GM23338 (cell line): ENCODE measurements around the gene TCAF1. TPM values are rescaled to one million over a fixed set of nuclear protein-coding genes. Genes with fewer than 3 reads are reported as not detected.

Experiments used
- ATAC-seq: fragments of 200-7000 bp; cut with Tn5 transposase; 3 replicates; pipeline ENCODE4 v1.9.1; 2020
- DNase-seq: peaks from one replicate; pipeline ENCODE4 v3.0.0-alpha.2; 2015; ENCODE audit warnings: low spot score
- H2AFZ ChIP-seq: fragments of 200-600 bp; sonication (generic); 2 replicates; pipeline ENCODE4 v1.8.0; 2016; ENCODE audit warnings: antibody characterized with exemption, mild to moderate bottlenecking, moderate library complexity
- H3F3A ChIP-seq: fragments of 200-600 bp; sonication (generic); replicated peaks from 2 replicates; pipeline ENCODE4 v1.8.0; 2017; ENCODE audit warnings: antibody characterized with exemption, mixed run types, low read depth
- H3K27ac ChIP-seq: fragments of 200-600 bp; sonication (generic); 2 replicates; pipeline ENCODE4 v1.6.1; 2016; ENCODE audit warnings: low read depth
- H3K27me3 ChIP-seq: fragments of 200-600 bp; sonication (generic); 2 replicates; pipeline ENCODE4 v1.8.0; 2016; ENCODE audit warnings: mild to moderate bottlenecking, mixed run types, moderate library complexity; ENCODE audit not compliant: insufficient read depth
- H3K36me3 ChIP-seq: fragments of 200-600 bp; sonication (generic); 2 replicates; pipeline ENCODE4 v1.8.0; 2016; ENCODE audit warnings: mild to moderate bottlenecking; ENCODE audit not compliant: insufficient read depth
- H3K4me1 ChIP-seq: fragments of 200-600 bp; sonication (generic); 2 replicates; pipeline ENCODE4 v1.8.0; 2016; ENCODE audit warnings: mild to moderate bottlenecking, moderate library complexity; ENCODE audit not compliant: insufficient read depth
- H3K4me2 ChIP-seq: fragments of 200-600 bp; sonication (generic); 2 replicates; pipeline ENCODE4 v1.7.1; 2017; ENCODE audit warnings: mixed run types
- H3K4me3 ChIP-seq: fragments of 200-600 bp; sonication (generic); 2 replicates; pipeline ENCODE4 v1.6.1; 2016; ENCODE audit warnings: mixed run types
- H3K79me2 ChIP-seq: fragments of 200-600 bp; sonication (generic); replicated peaks from 2 replicates; pipeline ENCODE4 v1.8.0; 2017; ENCODE audit warnings: mild to moderate bottlenecking; ENCODE audit not compliant: insufficient read depth
- H3K9me2 ChIP-seq: fragments of 200-600 bp; sonication (generic); 2 replicates; pipeline ENCODE4 v1.8.0; 2017; ENCODE audit not compliant: insufficient read depth
- H4K20me1 ChIP-seq: fragments of 200-600 bp; sonication (generic); replicated peaks from 2 replicates; pipeline ENCODE4 v1.8.0; 2017; ENCODE audit warnings: mild to moderate bottlenecking; ENCODE audit not compliant: insufficient read depth
- H3K27ac Mint-ChIP-seq: 2 replicates; pipeline ENCODE4 v1.8.0; 2020; ENCODE audit warnings: inconsistent platforms, mild to moderate bottlenecking, moderate library complexity, mixed read lengths
- H3K27me3 Mint-ChIP-seq: 3 replicates; pipeline ENCODE4 v1.8.0; 2022; ENCODE audit warnings: low read depth, mild to moderate bottlenecking, moderate library complexity, mixed read lengths, inconsistent platforms; ENCODE audit not compliant: insufficient read depth, poor library complexity
- H3K36me3 Mint-ChIP-seq: 3 replicates; pipeline ENCODE4 v1.8.0; 2021; ENCODE audit warnings: low read depth, mild to moderate bottlenecking, inconsistent platforms, moderate library complexity, mixed read lengths
- H3K4me1 Mint-ChIP-seq: 3 replicates; pipeline ENCODE4 v1.8.0; 2020; ENCODE audit warnings: mild to moderate bottlenecking, inconsistent platforms, mixed read lengths
- H3K4me3 Mint-ChIP-seq: 3 replicates; pipeline ENCODE4 v1.8.0; 2021; ENCODE audit warnings: moderate library complexity, mild to moderate bottlenecking, inconsistent platforms, mixed read lengths
- H3K9me3 Mint-ChIP-seq: 3 replicates; pipeline ENCODE4 v1.8.0; 2020; ENCODE audit warnings: moderate library complexity, mild to moderate bottlenecking, inconsistent platforms, mixed read lengths
- CREB1 ChIP-seq: fragments of 250-450 bp; sonication (Bioruptor Pico); IDR thresholded peaks from 2 replicates; pipeline ENCODE4 v1.5.0; 2020; ENCODE audit warnings: low read depth, mild to moderate bottlenecking, moderate library complexity
- ETS1 ChIP-seq: IDR thresholded peaks from 2 replicates; pipeline ENCODE4 v1.6.1; 2016; ENCODE audit warnings: antibody characterized with exemption
- EZH2 ChIP-seq: fragments of 200-600 bp; sonication (generic); IDR thresholded peaks from one replicate; pipeline ENCODE4 v1.8.0; 2017; ENCODE audit warnings: antibody characterized with exemption, mild to moderate bottlenecking, low read depth; ENCODE audit not compliant: unreplicated experiment
- EZH2phosphoT487 ChIP-seq: fragments of 200-600 bp; sonication (generic); IDR thresholded peaks from one replicate; pipeline ENCODE4 v1.8.1; 2018; ENCODE audit warnings: antibody characterized with exemption; ENCODE audit not compliant: unreplicated experiment
- JUNB ChIP-seq: IDR thresholded peaks from one replicate; pipeline ENCODE4 v1.6.1; 2016; ENCODE audit warnings: antibody characterized with exemption; ENCODE audit not compliant: unreplicated experiment
- NANOG ChIP-seq: IDR thresholded peaks from 2 replicates; pipeline ENCODE4 v1.6.1; 2016; ENCODE audit warnings: antibody characterized with exemption, borderline replicate concordance
- POLR2AphosphoS5 ChIP-seq: IDR thresholded peaks from 2 replicates; pipeline ENCODE4 v1.6.1; 2016; ENCODE audit warnings: antibody characterized with exemption, low read depth
- STAT1 ChIP-seq: IDR thresholded peaks from one replicate; pipeline ENCODE4 v1.6.1; 2016; ENCODE audit warnings: antibody characterized with exemption; ENCODE audit not compliant: unreplicated experiment
- ZNF114 ChIP-seq: fragments of 250-450 bp; sonication (Bioruptor Pico); IDR thresholded peaks from 2 replicates; pipeline ENCODE4 v1.5.0; 2020; ENCODE audit warnings: mild to moderate bottlenecking, moderate library complexity
- ZNF331 ChIP-seq: fragments of 250-450 bp; sonication (Bioruptor Pico); IDR thresholded peaks from 2 replicates; pipeline ENCODE4 v1.5.0; 2020; ENCODE audit warnings: low read depth, mild to moderate bottlenecking, moderate library complexity
- ZNF462 ChIP-seq: fragments of 250-450 bp; sonication (Bioruptor Pico); IDR thresholded peaks from 2 replicates; pipeline ENCODE4 v1.5.0; 2020; ENCODE audit warnings: mild to moderate bottlenecking, moderate library complexity
- polyA plus RNA-seq: library from polyadenylated mRNA; unstranded; fragments of >200 nt; fragmentation: Nextera tagmentation; extraction: Ambion mirVana; gene quantifications from 2 replicates; pipeline ENCODE4 v1.2.1, GENCODE V29; 2016
- total RNA-seq: library from RNA; depleted of rRNA; stranded (reverse); fragments of >200 nt; shearing (Covaris generic); gene quantifications from 2 replicates; pipeline ENCODE4 v1.2.3, GENCODE V29; 2014
- TF ChIP-seq, protein P1 (sequence below), 2 experiments: fragments of 200-600 bp in 1 of 2; sonication (generic) in 1 of 2; conservative IDR thresholded peaks; 2 replicates each; pipeline versions ENCODE4 v1.5.1 to v1.6.1; 2016 to 2017; ENCODE audit warnings: antibody characterized with exemption in 2 of 2, low read depth in 2 of 2, mild to moderate bottlenecking in 2 of 2, moderate library complexity in 1 of 2
- TF ChIP-seq, protein P2 (sequence below): IDR thresholded peaks from one replicate; pipeline ENCODE4 v1.6.1; 2018; ENCODE audit warnings: antibody characterized with exemption; ENCODE audit not compliant: unreplicated experiment

The TCAF1 gene
- total and polyA plus RNA-seq, 2 experiments from 2014 or later = 15.5 to 31.3 TPM

- H3K4me3 Mint-ChIP-seq = no peak overlapping the region
- H3K36me3 Mint-ChIP-seq = peaks cover 18% of the 10 kb centered on the region
- Histone ChIP-seq H2AFZ (no peak overlapping the region), H3K36me3 (no peaks in the 10 kb centered on the region), H4K20me1 (peaks cover 10% of the 10 kb centered on the region; the same call in 1 of the 2 replicates), H3K27ac (no peak overlapping the region), H3F3A (no peaks in the 10 kb centered on the region), H3K79me2 (peaks cover 45% of the 10 kb centered on the region), H3K4me3 (no peak overlapping the region), H3K27me3 (peaks cover 18% of the 10 kb centered on the region), H3K9me2 (no peaks in the 10 kb centered on the region), H3K4me2 (no peak overlapping the region), H3K4me1 (peaks cover 22% of the 10 kb centered on the region)
- peaks cover 11% of the 10 kb centered on the region for H3K27me3 Mint-ChIP-seq
- H3K27ac Mint-ChIP-seq = no peak overlapping the region
- TF ChIP-seq JUNB (no peak), NANOG (no peak), ETS1 (no peak), POLR2AphosphoS5 (no peak), ZNF331 (CRISPR knock-in tag) (no peak), CREB1 (no peak), EZH2 (no peak), STAT1 (no peak), ZNF462 (CRISPR knock-in tag) (no peak), ZNF114 (no peak), EZH2phosphoT487 (no peak)
- TF ChIP-seq, protein P1, sequence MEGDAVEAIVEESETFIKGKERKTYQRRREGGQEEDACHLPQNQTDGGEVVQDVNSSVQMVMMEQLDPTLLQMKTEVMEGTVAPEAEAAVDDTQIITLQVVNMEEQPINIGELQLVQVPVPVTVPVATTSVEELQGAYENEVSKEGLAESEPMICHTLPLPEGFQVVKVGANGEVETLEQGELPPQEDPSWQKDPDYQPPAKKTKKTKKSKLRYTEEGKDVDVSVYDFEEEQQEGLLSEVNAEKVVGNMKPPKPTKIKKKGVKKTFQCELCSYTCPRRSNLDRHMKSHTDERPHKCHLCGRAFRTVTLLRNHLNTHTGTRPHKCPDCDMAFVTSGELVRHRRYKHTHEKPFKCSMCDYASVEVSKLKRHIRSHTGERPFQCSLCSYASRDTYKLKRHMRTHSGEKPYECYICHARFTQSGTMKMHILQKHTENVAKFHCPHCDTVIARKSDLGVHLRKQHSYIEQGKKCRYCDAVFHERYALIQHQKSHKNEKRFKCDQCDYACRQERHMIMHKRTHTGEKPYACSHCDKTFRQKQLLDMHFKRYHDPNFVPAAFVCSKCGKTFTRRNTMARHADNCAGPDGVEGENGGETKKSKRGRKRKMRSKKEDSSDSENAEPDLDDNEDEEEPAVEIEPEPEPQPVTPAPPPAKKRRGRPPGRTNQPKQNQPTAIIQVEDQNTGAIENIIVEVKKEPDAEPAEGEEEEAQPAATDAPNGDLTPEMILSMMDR (conservative IDR thresholded peaks at IDR 0.05; ENCODE audit: low read depth in 2 of 2) = no peak
- TF ChIP-seq, protein P2, sequence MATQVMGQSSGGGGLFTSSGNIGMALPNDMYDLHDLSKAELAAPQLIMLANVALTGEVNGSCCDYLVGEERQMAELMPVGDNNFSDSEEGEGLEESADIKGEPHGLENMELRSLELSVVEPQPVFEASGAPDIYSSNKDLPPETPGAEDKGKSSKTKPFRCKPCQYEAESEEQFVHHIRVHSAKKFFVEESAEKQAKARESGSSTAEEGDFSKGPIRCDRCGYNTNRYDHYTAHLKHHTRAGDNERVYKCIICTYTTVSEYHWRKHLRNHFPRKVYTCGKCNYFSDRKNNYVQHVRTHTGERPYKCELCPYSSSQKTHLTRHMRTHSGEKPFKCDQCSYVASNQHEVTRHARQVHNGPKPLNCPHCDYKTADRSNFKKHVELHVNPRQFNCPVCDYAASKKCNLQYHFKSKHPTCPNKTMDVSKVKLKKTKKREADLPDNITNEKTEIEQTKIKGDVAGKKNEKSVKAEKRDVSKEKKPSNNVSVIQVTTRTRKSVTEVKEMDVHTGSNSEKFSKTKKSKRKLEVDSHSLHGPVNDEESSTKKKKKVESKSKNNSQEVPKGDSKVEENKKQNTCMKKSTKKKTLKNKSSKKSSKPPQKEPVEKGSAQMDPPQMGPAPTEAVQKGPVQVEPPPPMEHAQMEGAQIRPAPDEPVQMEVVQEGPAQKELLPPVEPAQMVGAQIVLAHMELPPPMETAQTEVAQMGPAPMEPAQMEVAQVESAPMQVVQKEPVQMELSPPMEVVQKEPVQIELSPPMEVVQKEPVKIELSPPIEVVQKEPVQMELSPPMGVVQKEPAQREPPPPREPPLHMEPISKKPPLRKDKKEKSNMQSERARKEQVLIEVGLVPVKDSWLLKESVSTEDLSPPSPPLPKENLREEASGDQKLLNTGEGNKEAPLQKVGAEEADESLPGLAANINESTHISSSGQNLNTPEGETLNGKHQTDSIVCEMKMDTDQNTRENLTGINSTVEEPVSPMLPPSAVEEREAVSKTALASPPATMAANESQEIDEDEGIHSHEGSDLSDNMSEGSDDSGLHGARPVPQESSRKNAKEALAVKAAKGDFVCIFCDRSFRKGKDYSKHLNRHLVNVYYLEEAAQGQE = no peak
- peaks cover 13% of the 10 kb centered on the region; the same call in 2 of the 3 replicates for H3K9me3 Mint-ChIP-seq
- no peak for DNase-seq
- H3K4me1 Mint-ChIP-seq = peaks cover 22% of the 10 kb centered on the region
- ATAC-seq = no peak
Measured at GRCh38 chr7:143886826-143887477, 15.0 kb downstream of the TCAF1 start.
